ENCODE measurements around the gene RALGPS2. TPM values are rescaled to one million over a fixed set of nuclear protein-coding genes. Genes with fewer than 3 reads are reported as not detected.

RALGPS2 gene
- total and polyA plus RNA-seq, 8 donors = 3.1 to 72.3 (median 8.3) TPM

- intact Hi-C loops (cut with DNase I; ENCODE audit: low total_unique reads) = no loop called here
- H3K9me3 ChIP-seq = no peaks in the 10 kb centered on the region
- no peaks in the 10 kb centered on the region for H3K4me1 ChIP-seq
- no peaks in the 10 kb centered on the region for H3K36me3 ChIP-seq
- TF ChIP-seq CTCF (IDR thresholded peaks at IDR 0.05) (no peak), POLR2AphosphoS5 (IDR thresholded peaks at IDR 0.05) (no peak), POLR2A (IDR thresholded peaks at IDR 0.05) (no peak), EP300 (IDR thresholded peaks at IDR 0.05) (no peak)
- WGBS, 5 donors = 38 to 71% (median 57%) methylated on average over 2 of the region's 2 CpGs
- no peaks in the 10 kb centered on the region for H3K27me3 ChIP-seq
- peak in 1 of 2 donors; percentile 51 for DNase-seq
- no peak overlapping the region for H3K4me3 ChIP-seq
- no peak overlapping the region for H3K27ac ChIP-seq
Measured at GRCh38 chr1:178693366-178693765, 31.7 kb upstream of the RALGPS2 start.

GRCh38 chr1:178694923-178695525, 30.0 kb upstream of the RALGPS2 start:
- H3K4me1 ChIP-seq = no peaks in the 10 kb centered on the region
- 70 to 77% (median 71%) methylated on average over 2 of the region's 2 CpGs for WGBS, 5 donors
- TF ChIP-seq POLR2AphosphoS5 (IDR thresholded peaks at IDR 0.05) (no peak), POLR2A (IDR thresholded peaks at IDR 0.05) (no peak), CTCF (IDR thresholded peaks at IDR 0.05) (no peak), EP300 (IDR thresholded peaks at IDR 0.05) (no peak)
- H3K36me3 ChIP-seq = no peaks in the 10 kb centered on the region
- no peak overlapping the region for H3K27ac ChIP-seq
- no peaks in the 10 kb centered on the region for H3K27me3 ChIP-seq
- no peaks in the 10 kb centered on the region for H3K9me3 ChIP-seq
- DNase-seq = peak in 1 of 2 donors; percentile 47
- intact Hi-C loops (cut with DNase I; ENCODE audit: low total_unique reads) = no loop called here
- no peak overlapping the region for H3K4me3 ChIP-seq

- no peak overlapping the region for H3K4me3 ChIP-seq
- H3K4me1 ChIP-seq = no peaks in the 10 kb centered on the region
- intact Hi-C loops (cut with DNase I; ENCODE audit: low total_unique reads) = no loop called here
- H3K27me3 ChIP-seq = peaks cover 0 to 4% (median 0%) of the 10 kb centered on the region in 3 donors
- TF ChIP-seq POLR2AphosphoS5 (IDR thresholded peaks at IDR 0.05) (no peak), CTCF (IDR thresholded peaks at IDR 0.05) (no peak), EP300 (IDR thresholded peaks at IDR 0.05) (no peak), POLR2A (IDR thresholded peaks at IDR 0.05) (no peak)
- WGBS, 5 donors = 62 to 73% (median 64%) methylated on average over 2 of the region's 2 CpGs
- no peak overlapping the region for H3K27ac ChIP-seq
- H3K36me3 ChIP-seq = no peaks in the 10 kb centered on the region
- DNase-seq = no peak
- no peaks in the 10 kb centered on the region for H3K9me3 ChIP-seq
Measured at GRCh38 chr1:178702146-178702545, 22.9 kb upstream of the RALGPS2 start.

GRCh38 chr1:178704833-178705232, 20.2 kb upstream of the RALGPS2 start:
- TF ChIP-seq CTCF (IDR thresholded peaks at IDR 0.05) (no peak), EP300 (IDR thresholded peaks at IDR 0.05) (no peak), POLR2A (IDR thresholded peaks at IDR 0.05) (no peak), POLR2AphosphoS5 (IDR thresholded peaks at IDR 0.05) (no peak)
- Histone ChIP-seq H3K9me3 (no peaks in the 10 kb centered on the region), H3K4me1 (no peaks in the 10 kb centered on the region), H3K27me3 (peaks cover 0 to 4% (median 0%) of the 10 kb centered on the region in 3 donors), H3K36me3 (no peaks in the 10 kb centered on the region), H3K27ac (no peak overlapping the region), H3K4me3 (no peak overlapping the region)
- intact Hi-C loops (cut with DNase I; ENCODE audit: low total_unique reads) = no loop called here
- WGBS, 5 donors = 65 to 78% (median 75%) methylated on average over 1 of the region's 1 CpG
- DNase-seq = no peak
